Activated T-cell treated with anti-CD3 and anti-CD28 coated beads, Interleukin-2, amount 50 U/mL, for 48 hours (primary cell): ENCODE results near the gene RNF31.

Experiments
- DNase-seq, 2 experiments: peaks; one replicate each; pipeline ENCODE4 v3.0.0-alpha.2; 2020

The RNF31 gene

DNA sequence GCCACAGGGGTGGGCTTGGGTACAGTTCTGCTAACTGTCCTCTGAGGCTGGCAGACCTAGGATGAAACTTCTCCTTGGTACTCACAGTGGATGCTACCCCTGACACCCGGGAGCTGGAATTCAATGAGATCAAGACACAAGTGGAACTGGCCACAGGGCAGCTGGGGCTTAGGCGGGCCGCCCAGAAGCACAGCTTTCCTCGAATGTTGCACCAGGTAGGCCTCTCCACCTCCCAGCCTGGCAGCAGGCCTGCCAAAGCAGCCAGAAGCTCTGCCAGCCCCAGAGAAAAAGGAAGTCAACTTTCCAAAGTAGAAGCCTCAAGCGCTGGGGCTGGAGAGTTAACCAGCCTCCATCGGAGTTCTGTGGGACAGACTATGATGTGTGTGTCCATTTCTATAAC, 30.1 kb upstream of the RNF31 start:
- no peak for DNase-seq

DNA sequence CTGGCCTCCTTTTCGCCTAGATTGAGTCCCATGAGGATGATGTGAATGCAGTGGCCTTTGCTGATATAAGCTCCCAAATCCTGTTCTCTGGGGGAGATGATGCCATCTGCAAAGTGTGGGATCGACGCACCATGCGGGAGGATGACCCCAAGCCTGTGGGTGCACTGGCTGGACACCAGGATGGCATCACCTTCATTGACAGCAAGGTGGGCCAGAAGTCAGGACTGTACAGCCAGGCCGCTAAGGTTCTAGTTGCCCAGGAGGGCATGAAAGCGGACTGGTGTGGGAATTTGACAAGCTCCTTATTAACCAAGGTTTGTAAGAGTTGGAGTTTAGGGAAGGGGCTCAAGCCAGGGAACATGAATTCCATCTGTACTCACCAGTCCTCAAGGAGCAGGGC, 27.6 kb upstream of the RNF31 start:
- DNase-seq = no peak

DNA sequence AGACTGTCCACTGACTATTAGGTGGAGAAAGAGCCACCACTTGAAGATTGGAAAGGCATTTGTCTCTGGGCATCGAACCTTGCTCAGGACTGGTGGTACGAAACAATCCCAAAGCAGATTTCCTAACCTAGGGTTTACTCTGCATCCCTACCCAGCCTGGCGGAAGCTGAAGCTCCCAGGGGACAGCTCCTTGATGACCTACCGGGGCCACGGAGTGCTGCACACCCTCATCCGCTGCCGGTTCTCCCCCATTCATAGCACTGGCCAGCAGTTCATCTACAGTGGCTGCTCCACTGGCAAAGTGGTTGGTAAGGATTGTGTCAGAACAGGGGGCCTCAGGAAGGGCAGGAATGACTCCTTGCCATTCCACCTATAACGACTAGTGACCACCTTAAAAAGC, 26.1 kb upstream of the RNF31 start:
- DNase-seq = no peak

DNA sequence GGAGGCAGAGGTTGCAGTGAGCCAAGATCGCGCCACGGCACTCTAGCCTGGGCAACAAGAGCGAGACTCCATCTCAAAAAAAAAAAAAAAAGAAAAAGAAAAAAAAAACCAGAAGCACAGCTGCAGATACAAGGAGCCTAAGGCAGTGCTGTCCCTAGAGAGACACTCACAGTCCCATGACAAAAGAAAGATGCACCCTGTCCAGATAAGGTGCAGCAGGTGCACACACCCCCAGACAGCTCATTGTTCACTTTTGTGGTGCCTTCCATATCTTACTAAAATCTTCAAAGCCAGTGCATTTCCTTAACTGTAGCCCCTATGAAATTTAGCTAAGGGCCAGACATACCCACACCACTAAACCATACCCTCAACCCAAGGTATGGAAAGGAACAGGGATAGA, 24.9 kb upstream of the RNF31 start:
- no peak for DNase-seq

DNA sequence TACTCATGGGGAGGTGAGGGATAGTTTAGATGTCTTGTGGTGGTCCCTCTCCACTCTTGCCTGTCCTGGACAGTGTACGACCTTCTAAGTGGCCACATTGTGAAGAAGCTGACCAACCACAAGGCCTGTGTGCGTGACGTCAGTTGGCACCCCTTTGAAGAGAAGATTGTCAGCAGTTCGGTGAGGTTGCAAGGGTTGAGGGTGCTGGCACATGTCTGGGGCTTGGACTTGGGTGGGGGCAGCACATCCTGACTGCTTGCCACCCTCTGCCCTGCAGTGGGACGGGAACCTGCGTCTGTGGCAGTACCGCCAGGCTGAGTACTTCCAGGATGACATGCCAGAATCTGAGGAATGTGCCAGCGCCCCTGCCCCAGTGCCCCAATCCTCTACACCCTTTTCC, 24.4 kb upstream of the RNF31 start:
- no peak for DNase-seq

DNA sequence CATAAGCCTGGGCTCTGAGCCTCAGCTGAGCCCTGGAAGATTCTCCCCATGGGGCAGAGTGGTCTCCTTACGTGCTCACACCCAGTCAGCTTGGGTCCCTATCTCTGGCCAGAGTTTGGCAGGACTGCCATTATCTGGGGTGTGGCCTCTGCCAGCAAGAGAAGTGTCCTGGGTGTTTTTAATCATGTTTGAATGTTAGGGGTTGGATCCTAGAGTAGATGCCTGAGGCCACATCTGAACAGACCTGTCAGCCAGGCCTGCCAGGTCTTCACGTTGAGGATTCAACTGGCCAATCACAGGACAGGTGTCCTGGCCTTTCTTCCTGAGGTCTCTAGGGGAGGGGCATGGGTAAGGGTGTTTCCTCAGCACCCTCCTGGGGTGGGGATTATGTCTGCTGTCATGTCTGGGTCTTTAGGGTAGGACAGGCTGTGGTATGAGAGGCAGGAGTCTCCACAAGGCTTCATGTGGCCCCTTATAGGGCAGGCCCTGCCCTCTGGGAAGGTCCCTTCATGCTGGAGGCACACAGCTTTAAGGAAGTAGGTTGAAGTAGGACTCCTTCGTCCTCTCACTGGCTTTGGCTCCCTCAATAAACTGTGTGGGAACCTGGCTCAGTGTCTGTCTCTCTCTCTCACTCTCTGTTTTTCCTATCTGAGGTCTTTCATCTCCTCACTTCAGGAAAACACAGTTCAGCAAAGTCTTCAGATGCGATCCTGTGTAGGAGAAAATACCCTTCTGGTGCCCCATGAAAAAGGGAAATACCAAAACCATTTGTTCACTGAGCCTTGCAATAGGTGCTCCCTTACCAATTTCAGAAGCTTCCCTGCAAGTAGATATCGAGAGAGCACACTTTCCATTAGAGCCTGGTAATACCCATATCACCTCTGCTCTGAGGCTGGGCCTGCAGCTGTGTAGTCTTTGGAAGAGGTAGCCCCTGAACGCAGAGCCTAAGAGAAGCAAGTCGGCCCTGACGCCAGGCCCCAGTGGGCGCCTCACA, 23.6 kb upstream of the RNF31 start:
- no peak for DNase-seq

DNA sequence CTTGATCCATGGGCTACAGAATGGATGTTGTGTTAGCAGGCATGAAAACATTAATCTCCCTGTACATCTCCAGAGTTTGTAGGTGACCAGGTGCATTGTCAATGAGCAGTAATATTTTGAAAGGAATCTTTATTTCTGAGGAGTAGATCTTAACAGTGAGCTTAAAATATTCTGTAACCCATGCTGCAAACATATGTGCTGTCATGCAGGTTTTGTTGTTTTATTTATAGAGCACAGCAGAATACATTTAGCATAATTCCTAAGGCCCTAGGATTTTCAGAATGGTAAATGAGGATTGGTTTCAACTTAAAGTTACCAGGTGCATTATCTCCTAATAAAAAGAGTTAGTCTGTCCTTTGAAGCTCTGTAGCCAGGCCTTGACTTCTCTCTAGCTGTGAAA, 20.4 kb upstream of the RNF31 start:
- no peak for DNase-seq

DNA sequence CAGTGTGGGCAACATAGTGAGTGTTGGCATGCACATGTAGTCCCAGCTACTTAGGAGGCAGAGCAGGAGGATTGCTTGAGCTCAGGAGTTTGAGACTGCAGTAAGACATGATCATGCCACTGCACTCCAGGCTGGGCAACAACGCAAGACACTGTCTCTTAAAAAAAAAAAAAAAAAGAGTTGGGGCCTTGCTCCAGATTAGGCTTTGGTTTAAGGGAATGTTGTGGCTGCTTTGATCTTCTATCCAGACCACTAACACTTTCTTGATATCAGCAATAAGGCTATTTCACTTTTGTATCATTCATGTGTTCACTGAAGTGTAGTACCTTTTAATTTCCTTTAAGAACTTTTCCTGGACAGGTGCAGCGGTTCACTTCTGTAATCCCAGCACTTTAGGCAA, 19.6 kb upstream of the RNF31 start:
- no peak for DNase-seq

DNA sequence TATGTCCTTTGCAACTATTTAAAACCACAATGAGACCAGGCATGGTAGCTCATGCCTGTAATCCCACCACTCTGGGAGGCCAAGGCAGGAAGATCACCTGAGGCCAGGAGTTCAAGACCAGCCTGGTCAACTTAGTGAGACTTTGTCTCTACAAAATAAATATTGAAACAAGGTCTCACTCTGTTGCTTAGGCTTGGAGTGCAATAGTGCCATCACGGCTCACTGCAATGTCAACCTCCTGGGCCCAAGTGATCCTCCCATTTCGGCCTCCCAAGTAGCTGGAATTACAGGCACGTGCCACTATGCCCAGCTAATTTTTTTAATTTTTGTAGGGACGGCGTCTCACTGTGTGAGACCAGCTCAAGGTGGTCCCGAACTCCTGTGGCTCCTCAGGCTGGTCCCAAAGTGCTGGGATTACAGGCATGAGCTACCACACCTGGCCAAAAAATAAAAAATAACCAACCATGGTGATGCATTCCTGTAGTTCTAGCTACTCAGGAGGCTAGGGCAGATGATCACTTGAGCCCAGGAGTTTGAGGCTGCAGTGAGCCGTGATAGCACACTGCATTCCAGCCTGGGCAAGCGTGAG, 17.8 kb upstream of the RNF31 start:
- DNase-seq = no peak

DNA sequence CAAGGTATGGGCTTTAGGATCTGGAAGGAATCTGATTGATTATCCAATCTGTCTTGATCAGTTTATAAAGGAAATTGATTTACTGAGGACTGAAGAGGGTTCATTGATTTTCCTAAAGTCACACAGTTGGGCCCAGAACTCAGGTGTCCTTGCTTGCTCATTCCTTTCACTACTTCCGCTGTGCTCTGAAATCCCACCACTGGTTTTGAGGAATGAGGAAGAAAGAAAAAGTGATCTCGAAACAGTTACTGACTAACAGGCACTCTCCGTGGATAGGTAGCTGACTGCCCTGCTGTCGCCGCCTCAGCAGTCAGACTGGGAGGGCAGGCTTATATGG, 16.9 kb upstream of the RNF31 start, which contains the start of gene FITM1:
FITM1 (plus strand) TSS at position 280 of the 337 bp plus-strand sequence. CDS start 905 bp downstream, outside the sequence.
- DNase-seq = no peak

DNA sequence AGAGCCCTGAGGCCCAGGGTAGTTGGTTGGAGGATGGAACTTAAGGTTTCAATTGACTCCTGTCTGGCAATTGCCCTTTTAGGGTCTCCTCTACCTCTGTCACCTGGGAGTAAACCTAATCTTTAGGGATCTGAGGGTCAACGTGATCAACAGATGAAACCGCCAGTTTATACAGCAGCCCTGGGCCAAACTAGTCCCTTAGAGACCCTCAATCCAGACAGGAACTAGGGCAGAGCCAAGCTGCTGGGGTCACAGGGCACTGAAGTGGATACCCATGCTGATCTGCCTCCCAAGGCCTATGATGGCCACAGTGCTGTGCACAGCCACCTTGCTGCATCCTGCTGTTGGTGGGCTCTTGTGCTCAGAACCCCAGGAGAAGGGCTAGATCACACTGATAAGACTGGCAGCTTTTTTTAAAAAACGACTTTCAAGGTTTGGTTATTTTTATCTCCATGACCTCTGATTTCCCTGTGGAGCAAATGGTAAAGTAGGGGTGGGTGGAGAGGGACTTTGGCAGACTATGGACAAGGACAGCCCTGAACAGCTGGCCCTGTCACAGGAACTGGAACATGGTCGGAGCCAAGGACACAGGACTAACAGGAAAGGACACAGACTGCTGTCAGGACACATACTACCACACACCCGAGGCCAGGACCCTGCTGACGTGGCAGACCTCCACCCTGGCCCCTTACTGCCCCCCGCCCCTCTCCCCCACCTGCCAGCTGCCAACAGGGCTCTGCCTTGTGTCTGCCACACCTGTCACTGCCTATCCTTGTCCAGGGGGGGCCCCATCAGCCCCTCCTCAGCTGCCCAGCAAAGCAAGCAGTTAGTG, 16.4 kb upstream of the RNF31 start:
- DNase-seq = no peak

DNA sequence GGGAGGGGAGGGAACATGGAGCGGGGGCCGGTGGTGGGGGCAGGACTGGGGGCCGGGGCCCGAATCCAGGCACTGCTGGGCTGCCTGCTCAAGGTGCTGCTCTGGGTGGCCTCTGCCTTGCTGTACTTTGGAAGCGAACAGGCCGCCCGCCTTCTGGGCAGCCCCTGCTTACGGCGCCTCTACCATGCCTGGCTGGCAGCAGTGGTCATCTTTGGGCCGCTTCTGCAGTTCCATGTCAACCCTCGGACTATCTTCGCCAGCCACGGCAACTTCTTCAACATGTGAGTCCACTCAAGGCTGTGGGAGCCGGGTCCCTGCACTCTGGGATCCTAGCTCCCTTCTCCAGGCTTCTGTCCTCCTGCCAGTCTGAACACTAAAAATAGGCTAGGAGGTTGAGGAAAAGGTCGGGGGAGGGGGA, 15.7 kb upstream of the RNF31 start:
- DNase-seq = no peak

DNA sequence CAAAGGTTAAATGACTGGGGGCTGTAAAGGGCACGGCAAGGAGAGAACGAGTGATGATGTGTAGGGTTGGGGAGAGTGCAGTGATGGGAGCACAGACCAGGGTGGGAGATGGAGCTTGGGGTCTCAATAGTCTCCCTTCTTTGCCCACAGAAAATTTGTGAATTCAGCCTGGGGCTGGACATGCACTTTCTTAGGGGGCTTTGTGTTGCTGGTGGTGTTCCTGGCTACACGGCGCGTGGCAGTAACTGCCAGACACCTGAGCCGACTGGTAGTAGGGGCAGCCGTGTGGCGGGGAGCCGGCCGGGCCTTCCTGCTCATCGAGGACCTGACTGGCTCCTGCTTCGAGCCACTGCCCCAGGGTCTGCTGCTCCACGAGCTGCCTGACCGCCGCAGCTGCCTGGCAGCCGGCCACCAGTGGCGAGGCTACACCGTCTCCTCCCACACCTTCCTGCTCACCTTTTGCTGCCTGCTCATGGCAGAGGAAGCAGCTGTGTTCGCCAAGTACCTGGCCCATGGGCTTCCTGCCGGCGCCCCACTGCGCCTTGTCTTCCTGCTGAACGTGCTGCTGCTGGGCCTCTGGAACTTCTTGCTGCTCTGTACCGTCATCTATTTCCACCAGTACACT, 15.1 kb upstream of the RNF31 start:
- peak; percentile 49 to 53 for DNase-seq

DNA sequence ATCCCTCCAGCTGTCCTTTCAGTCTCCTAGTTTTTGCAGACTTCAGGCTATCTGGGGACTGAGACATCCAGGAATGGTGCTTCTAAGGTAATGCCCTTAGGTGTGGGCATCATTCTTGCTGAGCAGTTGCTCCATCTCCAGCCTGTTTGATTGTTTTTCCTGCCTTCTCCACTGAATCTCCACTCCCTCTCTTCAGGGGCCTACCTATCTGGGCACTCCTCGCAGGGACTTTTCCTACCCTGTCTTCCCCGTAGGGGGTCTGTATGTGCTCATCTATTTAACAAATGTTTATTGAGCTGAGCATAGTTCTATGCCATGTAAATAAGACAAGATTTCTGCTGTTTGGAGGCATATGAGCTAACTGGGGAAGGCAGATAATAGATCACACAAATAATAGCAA, 14.3 kb upstream of the RNF31 start:
- no peak for DNase-seq

DNA sequence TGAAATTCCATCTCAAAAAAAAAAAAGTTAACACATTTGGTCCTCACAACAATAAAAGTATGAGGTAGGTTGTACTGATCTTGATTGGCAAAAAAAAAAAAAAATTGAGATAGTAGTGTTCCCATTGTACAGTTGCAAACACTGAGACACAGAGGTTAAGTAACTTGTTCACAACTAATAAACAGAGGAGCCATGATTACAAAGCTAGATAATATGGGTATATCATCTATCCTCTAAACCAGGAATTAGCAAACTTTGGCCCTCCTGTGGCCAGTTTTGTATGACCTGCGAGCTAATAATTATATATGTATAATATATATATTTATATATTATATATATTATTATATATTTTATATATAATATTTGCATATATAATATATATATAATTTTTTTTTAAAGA, 13.6 kb upstream of the RNF31 start:
- no peak for DNase-seq

DNA sequence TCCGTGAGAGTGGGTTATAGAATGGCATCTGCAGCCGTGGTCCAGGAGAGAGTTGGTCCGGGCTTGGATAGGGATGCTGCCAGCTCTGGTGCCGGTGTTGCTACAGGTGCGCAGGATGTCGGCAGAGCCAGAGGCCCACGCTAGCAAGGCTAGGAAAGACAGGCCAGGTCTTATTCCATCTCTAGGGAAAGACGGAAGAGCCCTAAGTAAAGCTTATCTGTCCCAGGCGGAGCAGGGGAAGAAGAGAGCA, 11.8 kb upstream of the RNF31 start:
- no peak for DNase-seq

DNA sequence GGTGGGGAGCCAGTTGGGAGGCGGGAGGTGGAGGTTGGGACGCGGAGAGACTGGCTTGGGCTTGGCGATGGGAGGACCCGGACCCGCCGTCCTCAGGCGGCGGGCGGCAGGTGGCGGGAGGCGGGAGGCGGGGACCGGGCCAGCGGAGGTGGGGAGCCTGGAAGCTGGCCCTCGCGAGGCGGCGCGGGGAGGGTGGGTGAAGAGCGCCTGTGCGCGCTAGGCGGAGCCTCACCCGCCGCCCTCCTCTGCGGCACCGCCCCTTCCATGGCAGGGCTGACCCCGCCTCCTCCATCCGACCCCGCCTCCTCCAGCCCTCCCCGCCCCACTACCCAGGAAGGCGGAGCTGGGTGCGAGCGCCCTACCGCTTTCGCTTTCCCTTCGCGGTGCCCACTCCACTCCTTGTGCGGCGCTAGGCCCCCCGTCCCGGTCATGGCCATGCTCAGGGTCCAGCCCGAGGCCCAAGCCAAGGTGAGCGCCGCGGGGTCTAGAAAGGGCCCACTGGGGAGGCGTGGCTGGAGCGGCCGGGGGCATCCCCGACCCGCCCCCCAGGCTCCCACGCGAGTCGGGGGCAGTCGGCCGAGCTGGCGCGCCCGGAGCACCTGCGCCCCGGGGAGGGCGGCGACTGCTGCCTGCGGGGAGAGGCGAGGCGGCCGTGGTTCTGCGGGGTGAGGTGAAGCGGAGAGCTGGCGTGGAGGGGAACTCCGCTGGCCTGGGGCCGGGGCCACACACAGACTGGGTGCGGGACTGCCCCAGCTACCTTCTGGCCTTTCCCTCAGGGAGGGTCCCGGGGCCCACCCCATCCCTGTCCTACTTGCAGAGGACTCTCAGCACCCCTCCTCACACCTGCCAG, 11.2 kb upstream of the RNF31 start, which contains the start of gene PSME1:
PSME1 (plus strand) TSS at position 361 of the 850 bp plus-strand sequence; CDS start at position 430, 69 bp downstream.
- DNase-seq = peak; percentile 96 to 97

DNA sequence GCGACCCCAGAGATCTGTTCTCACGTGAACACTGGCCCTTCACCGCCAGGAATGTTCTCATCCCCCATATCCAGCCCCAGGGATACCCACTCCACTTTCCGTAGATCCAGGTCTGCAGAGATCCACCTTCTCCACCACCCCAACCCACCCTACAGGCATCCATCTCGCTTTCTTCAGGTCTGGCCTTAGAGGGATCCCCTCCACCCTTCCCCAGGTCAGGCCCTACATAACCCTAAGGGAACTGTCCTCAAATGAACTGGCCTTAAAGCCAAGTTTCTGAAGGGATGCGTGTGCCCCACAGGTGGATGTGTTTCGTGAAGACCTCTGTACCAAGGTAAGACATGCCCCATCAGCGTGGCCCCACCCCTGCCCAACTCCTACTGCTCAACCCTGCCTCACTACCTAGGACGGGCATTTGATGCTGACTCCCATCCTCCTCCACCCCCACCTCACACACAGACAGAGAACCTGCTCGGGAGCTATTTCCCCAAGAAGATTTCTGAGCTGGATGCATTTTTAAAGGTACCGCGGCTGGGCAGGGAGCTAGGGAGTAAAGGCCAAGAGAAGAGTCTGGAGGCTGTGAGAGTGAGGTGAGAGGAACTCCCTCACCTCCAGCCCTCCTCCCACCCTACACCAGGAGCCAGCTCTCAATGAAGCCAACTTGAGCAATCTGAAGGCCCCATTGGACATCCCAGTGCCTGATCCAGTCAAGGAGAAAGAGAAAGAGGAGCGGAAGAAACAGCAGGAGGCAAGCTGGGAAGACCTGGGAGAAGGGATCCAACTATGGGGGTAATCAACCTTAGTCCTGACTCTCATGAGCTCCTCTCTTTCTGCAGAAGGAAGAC, 10.4 kb upstream of the RNF31 start:
- peak; percentile 43 to 49 for DNase-seq

DNA sequence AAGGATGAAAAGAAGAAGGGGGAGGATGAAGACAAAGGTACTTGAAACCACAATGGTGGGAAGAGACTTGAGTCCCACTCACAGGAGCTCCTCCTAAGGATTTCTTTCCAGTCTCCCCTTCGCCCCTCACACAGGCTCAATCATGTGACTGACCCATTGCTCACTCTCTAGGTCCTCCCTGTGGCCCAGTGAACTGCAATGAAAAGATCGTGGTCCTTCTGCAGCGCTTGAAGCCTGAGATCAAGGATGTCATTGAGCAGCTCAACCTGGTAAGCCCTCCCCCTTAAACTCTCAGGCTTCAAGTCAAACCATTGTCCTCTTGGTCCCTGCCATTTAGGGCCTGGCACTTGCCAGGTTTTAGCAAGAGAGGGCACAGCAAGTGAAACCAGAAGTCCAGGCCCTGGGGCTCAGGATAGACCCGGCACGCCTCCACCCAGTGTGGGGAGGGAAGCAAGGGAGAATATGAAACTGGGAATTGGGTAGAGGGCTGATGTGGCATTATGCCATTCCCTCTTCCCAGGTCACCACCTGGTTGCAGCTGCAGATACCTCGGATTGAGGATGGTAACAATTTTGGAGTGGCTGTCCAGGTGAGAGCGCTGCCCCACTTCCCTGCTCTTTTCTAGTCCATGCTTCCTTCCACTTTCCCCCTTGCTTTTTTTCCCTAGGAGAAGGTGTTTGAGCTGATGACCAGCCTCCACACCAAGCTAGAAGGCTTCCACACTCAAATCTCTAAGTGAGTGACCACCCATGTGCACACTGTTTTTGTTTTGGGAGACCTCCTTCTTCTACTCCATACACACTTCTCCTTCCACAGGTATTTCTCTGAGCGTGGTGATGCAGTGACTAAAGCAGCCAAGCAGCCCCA, 9.5 kb upstream of the RNF31 start:
- DNase-seq = no peak
